HG03521 (cell line): ENCODE data around the gene MARK4.
"Not testable (repeated sequence)": the region's sequence is repeated elsewhere in the genome, so short reads cannot be mapped to it uniquely, and the experiment has no call there.

Experiments used
- ATAC-seq: cut with Tn5 transposase; IDR thresholded peaks from one replicate; pipeline ENCODE4 v1.9.1; 2021; ENCODE audit warnings: mild to moderate bottlenecking, moderate library complexity; ENCODE audit not compliant: unreplicated experiment

MARK4 gene

DNA sequence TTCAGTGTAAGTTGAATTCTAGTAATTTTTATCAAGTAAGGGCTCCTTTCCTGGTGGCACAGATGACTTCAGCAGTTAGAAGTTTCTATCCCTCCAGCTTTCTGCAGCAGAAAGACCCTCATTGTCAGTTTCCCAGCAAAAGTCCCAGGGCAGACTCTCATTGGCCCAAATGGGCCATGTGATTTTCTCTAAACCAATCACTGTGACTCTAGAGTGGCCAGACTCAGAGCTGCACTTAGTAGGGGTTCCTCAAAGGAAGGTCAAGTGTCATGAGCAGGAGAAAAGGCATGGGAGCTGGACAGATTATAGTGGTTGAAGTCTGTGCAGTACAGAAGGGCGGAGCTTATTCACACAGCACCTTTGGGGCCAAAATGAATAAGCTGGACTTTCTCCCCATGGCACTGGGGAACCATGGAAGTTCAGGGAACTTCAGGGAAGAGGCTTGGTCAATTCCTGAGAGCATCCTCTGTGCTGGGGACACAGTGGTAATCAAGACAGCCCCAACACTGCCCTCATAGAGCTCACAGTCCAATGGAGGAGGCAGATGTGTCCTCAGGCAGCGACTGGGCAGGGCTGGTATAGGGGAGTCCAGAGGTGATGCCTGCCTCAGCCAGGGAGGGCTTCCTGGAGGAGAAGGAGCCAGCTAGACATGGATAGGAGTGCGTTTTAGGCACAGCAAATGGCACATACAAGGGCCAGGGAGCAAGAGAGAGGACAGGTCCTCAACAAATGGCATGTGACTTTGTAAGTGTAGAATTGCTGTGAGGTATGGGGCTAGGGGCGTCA, 53.3 kb downstream of the MARK4 start:
- no peak for ATAC-seq

DNA sequence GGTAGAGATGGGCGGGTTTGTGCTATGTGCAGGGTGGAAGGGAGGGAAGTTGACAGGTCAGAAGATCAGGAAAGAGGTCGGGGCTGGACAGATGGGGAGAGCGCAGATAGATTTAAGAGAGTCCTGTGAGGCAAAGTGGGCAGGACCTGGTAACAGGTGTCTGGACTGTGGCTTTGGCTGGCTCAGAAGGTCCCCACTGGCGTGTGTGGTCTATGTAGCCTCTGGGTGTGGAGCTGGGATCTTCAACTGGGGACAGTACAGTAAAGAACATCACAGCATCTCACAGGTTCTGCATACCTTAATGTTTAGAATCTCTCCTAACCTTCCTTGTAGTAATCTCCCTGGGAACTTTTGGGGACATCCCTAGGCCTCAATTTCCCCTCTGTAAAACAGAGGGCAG, 53.9 kb downstream of the MARK4 start:
- ATAC-seq: no peak

DNA sequence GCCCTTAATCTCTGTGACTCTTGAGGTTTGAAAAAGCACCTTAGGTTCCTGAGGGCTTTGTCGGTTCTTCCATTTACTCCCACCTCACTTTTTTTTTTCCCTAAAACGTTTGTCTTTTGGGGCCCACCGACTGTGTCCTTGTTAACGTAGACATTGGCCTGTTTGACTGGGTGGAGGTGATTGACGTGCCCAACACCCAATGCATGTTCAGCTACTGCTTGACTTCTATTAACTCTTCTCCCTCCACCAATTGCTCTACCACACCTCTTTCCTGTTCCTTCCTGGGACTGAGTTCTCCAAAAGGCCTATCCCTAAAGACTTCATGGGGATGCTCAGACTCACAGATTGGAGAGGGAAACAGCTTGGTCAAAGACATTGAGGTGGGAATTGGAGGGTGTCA, 54.4 kb downstream of the MARK4 start:
- no peak for ATAC-seq

DNA sequence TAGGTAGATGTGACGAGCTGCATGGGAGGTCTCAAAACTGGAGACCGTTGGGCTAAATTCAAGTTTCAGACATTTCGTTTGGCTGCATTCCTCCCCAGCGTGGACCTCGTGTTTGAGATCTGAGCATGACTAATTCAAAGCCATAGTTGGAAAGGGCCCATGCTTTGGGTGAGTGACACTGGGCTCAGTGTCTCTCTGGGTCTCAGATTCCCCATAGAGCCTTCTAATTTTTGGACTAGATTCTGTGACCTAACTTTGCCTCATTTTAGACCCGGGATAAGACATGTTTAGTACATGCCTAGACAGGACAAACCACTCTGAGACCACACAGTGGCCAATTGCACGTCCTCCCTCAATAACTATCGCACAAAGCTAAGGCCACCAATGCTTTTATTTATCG, 55.0 kb downstream of the MARK4 start:
- ATAC-seq: no peak

DNA sequence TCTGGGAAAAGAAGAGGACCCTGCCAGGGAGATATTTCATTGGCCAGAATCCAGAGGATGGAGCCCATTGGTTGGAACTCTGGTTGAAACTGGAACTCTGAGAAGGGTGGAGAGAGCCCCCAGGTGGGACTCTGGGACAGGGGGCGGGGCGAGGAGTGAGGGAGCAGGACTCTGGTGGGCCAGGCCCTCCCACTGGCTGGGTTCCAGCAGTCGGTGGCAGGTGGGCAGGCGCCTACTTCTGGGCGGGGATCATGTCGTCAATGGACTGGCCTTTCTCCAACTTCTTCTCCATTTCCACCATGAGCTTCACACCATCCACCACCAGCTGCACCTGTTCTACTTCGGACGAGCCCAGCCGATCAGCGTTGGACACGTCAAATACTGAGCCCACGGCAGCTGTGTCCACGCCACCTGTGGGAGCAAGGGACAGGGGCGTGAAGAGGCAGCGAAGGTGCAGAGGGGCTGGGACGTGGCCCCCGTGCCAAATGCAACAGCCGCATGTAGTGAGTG, 55.5 kb downstream of the MARK4 start:
- ATAC-seq: no peak

DNA sequence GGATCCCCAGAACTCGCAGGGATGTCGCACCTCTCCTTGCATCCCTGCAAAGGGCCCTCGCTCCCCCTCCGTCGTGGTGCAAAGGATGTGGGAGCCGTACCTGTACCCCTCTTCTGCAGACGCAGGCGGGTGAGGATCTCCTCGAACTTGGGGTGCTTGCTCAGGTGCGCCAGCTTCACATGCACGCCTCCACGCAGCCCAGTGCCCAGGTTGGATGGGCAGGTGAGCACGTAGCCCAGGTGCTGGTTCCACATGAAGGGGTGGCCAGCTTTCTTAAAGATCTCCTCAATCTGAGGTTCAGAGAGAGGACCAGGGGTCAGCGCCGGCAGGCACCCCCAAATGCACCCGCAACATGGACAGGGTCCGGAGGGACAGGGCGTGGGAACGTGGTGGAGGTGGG, 56.3 kb downstream of the MARK4 start:
- no peak for ATAC-seq

DNA sequence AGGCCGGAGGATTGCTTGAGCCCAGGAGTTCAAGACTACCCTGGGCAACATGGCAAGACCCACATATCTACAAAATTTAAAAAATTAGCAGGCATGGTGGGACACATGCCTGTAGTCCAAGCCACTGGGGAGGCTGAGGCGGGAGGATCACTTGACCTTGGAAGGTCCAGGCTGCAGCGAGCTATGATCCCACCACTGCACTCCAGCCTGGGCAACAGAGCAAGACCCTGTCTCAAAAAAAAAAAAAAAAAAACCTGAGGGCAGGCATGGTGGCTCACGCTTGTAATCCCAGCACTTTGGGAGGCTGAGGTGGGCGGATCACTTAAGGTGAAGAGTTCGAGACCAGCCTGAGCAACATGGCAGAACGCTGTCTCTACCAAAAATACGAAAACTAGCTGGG, 58.3 kb downstream of the MARK4 start:
- ATAC-seq: not testable (repeated sequence)

DNA sequence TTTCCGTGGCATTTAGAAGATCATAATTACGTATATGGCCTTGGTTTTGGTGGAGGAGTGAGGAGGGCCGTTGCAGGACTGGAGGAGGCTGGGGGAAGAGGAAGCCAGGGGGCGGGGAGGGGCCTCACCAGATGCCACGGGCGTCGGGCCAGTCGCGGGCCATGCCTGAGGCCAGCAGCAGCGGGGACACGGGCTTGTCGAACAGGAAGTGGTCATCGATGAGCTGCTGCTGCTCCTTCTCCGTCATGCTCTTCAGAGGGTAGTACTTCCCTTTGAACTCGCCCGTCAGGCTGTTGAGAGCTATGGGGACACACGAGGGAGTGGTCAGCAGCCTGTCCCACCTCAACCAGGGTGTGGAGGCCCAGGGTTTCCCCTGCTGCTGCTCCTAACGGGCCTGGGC, 60.5 kb downstream of the MARK4 start:
- ATAC-seq: no peak

DNA sequence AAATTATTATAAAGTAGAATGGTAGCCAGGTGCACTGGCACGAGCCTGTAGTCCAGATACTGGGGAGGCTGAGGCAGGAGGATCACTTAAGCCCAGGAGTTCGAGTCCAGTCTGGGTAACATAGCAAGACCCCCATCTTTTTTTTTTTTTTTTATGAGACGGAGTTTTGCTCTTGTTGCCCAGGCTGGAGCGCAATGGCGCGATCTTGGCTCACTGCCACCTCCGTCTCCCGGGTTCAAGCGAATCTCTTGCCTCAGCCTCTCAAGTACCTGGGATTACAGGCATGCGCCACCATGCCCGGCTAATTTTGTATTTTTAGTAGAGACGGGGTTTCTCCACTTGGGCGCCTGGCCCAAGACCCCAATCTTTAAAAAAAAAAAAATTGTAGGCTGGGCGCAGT, 61.2 kb downstream of the MARK4 start:
- ATAC-seq: not testable (repeated sequence)

DNA sequence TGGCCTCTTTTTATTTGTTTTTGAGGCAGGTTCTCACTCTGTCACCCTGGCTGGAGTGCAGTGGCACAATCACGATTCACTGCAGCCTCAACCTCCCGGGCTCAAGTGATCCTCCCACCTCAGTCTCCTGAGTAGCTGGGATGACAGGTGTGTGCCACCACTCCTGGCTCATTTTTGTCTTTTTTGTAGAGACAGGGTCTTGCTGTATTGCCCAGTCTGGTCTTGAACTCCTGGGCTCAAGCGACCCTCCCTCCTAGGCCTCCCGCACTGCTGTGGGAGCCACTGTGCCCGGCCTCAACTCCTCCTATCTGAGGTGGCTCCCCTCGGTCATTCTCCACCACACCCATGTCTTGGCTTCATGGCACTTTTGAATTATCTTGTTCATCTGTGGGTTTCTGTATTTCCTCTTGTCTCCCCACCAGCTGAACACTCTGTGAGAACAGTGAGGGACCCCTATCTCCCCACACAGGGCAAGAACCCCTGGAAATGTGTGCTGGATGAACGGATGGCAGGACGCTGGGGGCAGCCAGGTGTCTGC, 63.7 kb downstream of the MARK4 start:
- no peak for ATAC-seq

DNA sequence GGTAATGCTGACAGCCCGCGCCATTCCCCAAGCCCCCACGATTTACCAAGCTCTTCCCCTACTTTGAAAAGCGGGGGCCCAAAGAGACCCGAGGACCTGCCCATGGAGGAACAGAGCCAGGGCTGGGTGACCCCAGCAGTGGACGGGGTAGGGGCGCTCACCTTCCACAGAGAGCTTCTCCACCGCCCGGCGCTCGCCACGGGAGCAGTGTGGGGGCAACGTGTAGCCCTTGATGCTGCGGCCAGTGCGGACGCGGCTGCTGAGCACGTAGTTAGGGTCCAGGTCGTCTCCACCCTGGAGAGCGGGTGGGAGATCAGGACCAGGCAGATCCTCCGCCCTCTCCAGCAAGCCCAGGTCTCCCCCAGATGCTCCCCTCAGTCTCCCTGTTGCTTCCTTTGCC, 64.2 kb downstream of the MARK4 start:
- no peak for ATAC-seq

DNA sequence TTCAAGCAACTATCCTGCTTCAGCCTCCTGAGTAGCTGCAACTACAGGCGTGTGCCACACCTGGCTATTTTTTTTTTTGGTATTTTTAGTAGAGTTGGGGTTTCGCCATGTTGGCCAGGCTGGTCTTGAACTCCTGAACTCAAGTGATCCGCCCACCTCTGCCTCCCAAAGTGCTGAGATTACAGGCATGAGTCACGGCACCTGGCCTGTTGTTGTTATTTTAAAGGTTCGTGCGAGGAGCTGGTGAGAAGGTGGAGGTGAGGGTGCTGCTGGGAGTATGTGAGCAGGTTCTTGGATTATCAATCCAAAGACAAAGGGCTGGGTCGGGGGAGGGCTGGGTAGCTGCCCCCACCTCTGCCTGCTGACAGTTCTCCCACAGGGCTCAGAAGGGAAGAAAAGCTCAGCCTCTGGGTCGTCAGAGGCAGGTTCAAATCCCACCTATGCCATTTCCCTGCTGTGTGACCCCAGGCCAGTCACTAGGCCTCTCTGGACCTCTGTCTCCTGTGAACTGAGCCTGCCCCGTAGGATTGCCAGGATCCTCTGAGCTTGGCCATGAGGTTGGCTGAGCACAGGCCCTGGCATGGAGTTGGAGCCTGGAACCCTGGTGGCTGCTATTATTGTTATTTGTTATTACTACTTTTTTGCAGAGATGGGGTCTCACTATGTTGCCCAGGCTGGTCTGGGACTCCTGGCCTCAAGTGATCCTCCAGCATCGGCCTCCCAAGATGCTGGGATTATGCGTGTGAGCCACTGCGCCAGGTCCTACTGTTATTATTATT, 70.1 kb downstream of the MARK4 start:
- ATAC-seq: no peak

DNA sequence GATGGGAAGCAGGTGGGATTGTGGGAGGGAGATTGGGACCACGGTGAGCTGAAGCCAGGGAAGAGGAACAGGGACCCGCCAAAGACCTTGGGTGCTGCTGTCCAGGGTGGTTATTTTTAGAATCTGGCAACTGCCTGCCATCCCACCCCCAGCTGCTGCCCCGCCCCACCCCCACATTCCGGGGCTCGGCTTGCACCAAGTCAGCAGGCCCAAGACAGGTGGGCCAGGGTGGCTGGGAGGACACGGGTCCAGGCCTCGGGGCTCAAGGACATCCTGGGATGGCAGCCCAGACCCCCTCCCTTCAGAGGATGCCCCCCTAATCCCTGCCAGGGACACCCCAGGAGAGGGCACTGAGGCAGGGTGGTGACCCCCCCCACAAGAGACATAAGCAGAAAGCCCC, 70.8 kb downstream of the MARK4 start:
- ATAC-seq: no peak

DNA sequence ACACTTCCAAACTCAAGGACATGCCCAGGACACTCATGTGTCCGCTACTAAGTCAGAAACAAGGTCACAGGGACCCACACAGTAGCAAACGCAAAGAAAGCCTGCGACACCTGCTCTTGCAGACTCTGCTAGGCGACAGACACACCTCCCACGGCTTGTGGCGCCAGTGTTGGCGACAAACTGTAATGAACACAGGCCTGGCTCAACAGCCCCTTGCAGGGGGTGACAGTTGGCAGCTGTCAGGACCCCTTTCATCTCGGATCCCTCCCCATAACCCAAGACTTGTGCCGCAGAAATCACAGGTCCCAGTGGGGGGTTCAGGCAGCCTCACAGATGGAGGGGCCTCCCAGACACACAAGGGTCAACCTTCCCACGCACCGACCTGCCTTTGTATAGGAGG, 71.2 kb downstream of the MARK4 start:
- no peak for ATAC-seq

DNA sequence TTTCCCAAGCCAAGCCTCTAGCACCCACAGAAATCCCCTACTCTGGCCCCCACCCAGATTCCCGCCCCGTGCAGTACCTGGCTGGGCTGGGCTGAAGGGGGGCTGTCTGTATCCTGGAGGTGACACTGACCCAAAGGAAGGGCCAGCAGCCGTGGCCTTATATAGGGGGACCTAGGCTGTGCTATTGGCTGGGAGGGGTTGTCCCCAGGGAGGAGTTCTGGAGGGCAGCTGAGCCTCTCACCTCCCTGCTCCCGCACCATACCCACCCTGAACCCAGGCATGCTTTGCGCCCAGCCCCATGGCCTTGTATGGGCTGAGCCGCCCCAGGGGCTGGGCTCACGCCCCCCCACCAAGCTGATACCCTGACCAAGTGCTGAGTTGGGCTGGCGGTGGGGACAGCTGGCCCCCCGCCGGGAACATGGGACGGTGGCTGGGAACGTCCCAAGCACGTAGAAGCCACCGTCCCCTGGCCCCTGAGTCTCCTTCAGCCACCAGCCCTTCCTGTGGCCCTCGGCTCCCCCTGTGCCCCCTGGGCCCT, 71.7 kb downstream of the MARK4 start, which contains the start of gene CKM:
Gene CKM, minus strand, starts transcription at position 132 of the 538 bp plus-strand sequence. CDS start 3,162 bp downstream, outside the sequence.
- no peak for ATAC-seq

DNA sequence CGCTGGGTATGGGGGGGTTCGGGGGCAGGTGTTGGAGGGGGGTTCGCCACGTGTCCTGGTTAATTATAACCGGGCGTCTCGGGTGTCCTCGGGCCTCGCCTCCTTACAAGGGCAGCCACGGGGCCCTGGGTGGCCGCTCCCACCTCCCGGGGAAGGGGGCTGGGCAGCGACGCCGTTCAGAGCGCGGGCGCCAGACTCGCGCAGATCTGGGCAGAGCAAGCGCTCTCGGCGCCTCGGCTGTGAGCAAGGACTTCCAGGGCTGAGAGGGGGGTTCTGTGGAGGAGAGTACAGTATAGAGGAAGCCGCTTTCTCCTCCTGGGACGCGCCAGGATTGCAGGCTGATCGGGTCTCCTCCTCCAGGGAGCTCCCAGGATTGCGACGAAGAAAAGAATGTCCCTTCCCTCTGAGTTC, 72.6 kb downstream of the MARK4 start:
- no peak for ATAC-seq

DNA sequence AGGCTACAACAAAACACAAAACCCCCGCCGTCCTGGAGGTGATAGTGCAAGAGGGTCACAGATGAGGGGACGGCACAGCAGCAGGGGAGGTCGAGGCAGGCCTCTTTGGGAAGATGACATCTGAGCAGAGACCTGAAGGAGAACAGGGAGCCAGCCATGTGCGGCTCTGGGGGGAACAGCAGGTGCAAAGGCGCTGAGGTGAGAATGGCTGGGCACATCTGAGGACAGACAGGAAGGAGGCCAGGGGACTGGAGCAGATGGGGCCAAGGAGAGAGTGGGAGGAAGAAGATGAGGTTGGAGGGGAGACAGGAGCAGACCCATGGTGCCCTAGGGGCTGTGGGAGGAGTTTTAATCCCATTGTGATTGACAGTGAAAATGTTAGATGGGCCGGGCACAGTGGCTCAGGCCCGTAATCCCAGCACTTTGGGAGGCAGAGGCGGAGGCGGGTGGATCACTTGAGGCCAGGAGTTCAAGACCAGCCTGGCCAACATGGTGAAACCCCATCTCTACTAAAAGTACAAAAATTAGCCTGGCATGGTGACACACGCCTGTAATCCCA, 73.4 kb downstream of the MARK4 start:
- ATAC-seq: no peak

DNA sequence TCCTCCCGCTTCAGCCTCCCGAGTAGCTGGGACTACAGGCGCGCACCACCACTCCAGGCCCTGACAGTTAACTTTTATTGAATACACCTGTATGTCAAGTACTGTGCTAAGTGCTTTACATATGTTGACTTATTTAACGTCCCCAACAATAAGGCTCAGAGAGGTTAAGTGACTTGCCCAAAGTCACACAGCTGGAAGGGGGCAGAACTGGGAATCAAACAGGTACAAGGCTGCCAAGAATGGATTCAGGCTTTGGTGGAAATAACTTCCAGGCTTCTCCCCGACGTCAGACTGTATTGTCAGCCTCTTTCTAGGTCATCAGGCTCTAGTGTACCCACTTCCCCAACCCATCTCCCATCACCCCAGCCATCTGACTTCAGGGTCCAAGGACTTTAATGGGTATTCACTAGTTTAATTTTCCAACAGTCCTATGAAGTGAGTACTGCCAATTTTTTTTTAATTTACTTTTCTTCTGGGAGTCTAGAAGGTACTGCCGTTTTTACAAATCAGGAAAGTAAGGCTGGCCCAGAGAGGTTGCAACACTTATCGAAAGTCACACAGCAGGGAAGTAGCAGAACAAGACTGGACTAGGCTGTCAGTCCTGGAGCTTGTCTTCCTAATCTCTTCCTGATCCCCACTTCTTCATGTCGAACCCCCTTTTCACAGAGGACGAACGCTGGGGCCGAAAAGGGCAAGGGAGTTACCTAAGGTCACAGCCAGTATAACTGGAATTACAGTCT, 76.5 kb downstream of the MARK4 start:
- no peak for ATAC-seq

DNA sequence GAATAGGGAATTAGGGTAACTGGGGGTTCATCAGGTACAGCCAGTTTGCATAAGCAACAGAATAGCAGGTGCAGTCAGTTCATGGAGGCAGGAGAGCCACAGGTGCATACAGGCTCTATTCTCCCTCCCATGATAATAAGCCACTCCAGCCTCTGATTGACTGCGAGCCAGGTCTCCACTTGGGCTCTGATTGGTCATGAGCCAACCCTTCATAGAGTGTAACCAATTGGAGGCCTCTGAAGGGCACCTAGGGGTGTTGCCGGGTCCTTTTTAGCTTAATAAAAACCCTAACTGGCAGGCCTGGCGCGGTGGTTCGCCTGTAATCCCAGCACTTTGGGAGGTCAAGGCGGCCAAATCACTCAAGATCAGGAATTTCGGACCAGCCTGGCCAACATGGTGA, 80.3 kb downstream of the MARK4 start:
- no peak for ATAC-seq

DNA sequence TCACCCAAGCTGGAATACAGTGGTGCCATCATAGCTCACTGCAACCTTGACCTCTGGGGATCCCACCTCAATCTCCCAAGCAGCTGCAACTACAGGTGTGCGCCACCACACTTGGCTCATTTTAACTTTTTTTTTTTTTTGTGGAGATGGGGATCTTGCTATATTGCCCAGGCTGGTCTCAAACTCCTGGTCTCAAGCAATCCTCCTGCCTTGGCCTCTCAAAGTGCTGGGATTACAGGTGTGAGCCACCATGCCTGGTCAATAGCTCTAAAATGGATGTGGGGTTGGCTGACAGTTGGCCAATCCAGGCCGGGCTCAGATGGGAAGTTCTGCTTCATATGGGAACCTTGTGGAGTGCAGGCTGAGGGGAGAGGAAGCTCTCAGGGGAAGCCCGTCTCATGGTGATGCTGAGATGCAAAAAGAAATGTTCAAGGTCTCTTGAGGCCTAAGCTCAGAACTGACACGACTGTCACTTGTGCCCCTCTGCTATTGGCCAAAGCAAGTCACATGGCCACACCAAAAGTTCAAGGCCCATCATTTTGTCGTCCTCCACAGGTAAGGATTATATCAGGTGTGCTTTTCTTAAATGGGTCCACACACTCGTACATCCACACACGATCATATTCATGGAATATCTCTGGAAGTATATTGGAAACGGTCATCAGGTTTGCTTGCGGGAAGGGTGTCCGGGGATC, 82.7 kb downstream of the MARK4 start:
- ATAC-seq: no peak
